ENCODE data around the gene GMCL2. TPM values are rescaled to one million over a fixed set of nuclear protein-coding genes. Genes with fewer than 3 reads are reported as not detected.
A peak's percentile ranks its signal among the peaks of the same experiment; 100 is the strongest.

The GMCL2 gene
- total and polyA plus RNA-seq, 2 donors from 2014 or later = not detected

GRCh38 chr5:178227929-178228328 is 40.8 kb upstream of the GMCL2 start:
- peak in 1 of 5 donors; percentile 2 for DNase-seq
- FAIRE-seq = no peak
- H3K27ac ChIP-seq (ENCODE audit: low read depth in 2 of 2, low read length in 2 of 2) = no peak overlapping the region
- no peak for TF ChIP-seq CTCF (IDR thresholded peaks at IDR 0.05; ENCODE audit: borderline replicate concordance, extremely low read depth, insufficient read depth)
- intact Hi-C loops (cut with DNase I) = no loop called here
- no peak overlapping the region for H3K4me3 ChIP-seq (ENCODE audit: low read length in 3 of 3)
- H3K36me3 ChIP-seq (ENCODE audit: control insufficient read depth in 2 of 3, insufficient read depth in 3 of 3, low read length in 3 of 3) = peaks cover 8 to 28% (median 13%) of the 10 kb centered on the region in 3 donors
- no peak overlapping the region for H3K9ac ChIP-seq (ENCODE audit: low read length in 3 of 3)
- H3K27me3 ChIP-seq (ENCODE audit: control insufficient read depth, insufficient read depth, low read length) = no peaks in the 10 kb centered on the region
- no peaks in the 10 kb centered on the region for H3K9me3 ChIP-seq (ENCODE audit: control insufficient read depth in 2 of 3, insufficient read depth in 1 of 3, low read length in 3 of 3)
- H3K4me1 ChIP-seq (ENCODE audit: control insufficient read depth in 2 of 3, insufficient read depth in 2 of 3, low read depth in 1 of 3, low read length in 3 of 3) = peaks cover 0 to 21% (median 12%) of the 10 kb centered on the region in 3 donors

- H3K4me1 ChIP-seq (ENCODE audit: control insufficient read depth in 2 of 3, insufficient read depth in 2 of 3, low read depth in 1 of 3, low read length in 3 of 3) = peaks cover 0 to 21% (median 12%) of the 10 kb centered on the region in 3 donors
- H3K9me3 ChIP-seq (ENCODE audit: control insufficient read depth in 2 of 3, insufficient read depth in 1 of 3, low read length in 3 of 3) = no peaks in the 10 kb centered on the region
- no peak overlapping the region for H3K9ac ChIP-seq (ENCODE audit: low read length in 3 of 3)
- intact Hi-C loops (cut with DNase I) = no loop called here
- TF ChIP-seq CTCF (IDR thresholded peaks at IDR 0.05; ENCODE audit: borderline replicate concordance, extremely low read depth, insufficient read depth) = no peak
- FAIRE-seq = no peak
- peaks cover 8 to 33% (median 13%) of the 10 kb centered on the region in 3 donors for H3K36me3 ChIP-seq (ENCODE audit: control insufficient read depth in 2 of 3, insufficient read depth in 3 of 3, low read length in 3 of 3)
- no peak overlapping the region for H3K27ac ChIP-seq (ENCODE audit: low read depth in 2 of 2, low read length in 2 of 2)
- H3K27me3 ChIP-seq (ENCODE audit: control insufficient read depth, insufficient read depth, low read length) = no peaks in the 10 kb centered on the region
- DNase-seq = no peak
- no peak overlapping the region for H3K4me3 ChIP-seq (ENCODE audit: low read length in 3 of 3)
These were observed 40.0 kb upstream of the GMCL2 start for GRCh38 chr5:178227138-178227659.

- Histone ChIP-seq H3K4me3 (ENCODE audit: low read length in 3 of 3) (no peak overlapping the region), H3K9me3 (ENCODE audit: control insufficient read depth in 2 of 3, insufficient read depth in 1 of 3, low read length in 3 of 3) (no peaks in the 10 kb centered on the region), H3K27me3 (ENCODE audit: control insufficient read depth, insufficient read depth, low read length) (no peaks in the 10 kb centered on the region), H3K9ac (ENCODE audit: low read length in 3 of 3) (no peak overlapping the region), H3K27ac (ENCODE audit: low read depth in 2 of 2, low read length in 2 of 2) (no peak overlapping the region), H3K36me3 (ENCODE audit: control insufficient read depth in 2 of 3, insufficient read depth in 3 of 3, low read length in 3 of 3) (peaks cover 11 to 34% (median 13%) of the 10 kb centered on the region in 3 donors), H3K4me1 (ENCODE audit: control insufficient read depth in 2 of 3, insufficient read depth in 2 of 3, low read depth in 1 of 3, low read length in 3 of 3) (peaks cover 0 to 9% (median 0%) of the 10 kb centered on the region in 3 donors)
- FAIRE-seq (no peak), DNase-seq (peak in 1 of 5 donors; percentile 50)
- no peak for TF ChIP-seq CTCF (IDR thresholded peaks at IDR 0.05; ENCODE audit: borderline replicate concordance, extremely low read depth, insufficient read depth)
- intact Hi-C loops (cut with DNase I) = no loop called here
These were observed 38.0 kb upstream of the GMCL2 start for GRCh38 chr5:178225174-178225573.

- Histone ChIP-seq H3K27me3 (ENCODE audit: control insufficient read depth, insufficient read depth, low read length) (no peaks in the 10 kb centered on the region), H3K4me3 (ENCODE audit: low read length in 3 of 3) (no peak overlapping the region), H3K9me3 (ENCODE audit: control insufficient read depth in 2 of 3, insufficient read depth in 1 of 3, low read length in 3 of 3) (no peaks in the 10 kb centered on the region), H3K27ac (ENCODE audit: low read depth in 2 of 2, low read length in 2 of 2) (no peak overlapping the region), H3K36me3 (ENCODE audit: control insufficient read depth in 2 of 3, insufficient read depth in 3 of 3, low read length in 3 of 3) (peaks cover 11 to 30% (median 13%) of the 10 kb centered on the region in 3 donors), H3K9ac (ENCODE audit: low read length in 3 of 3) (no peak overlapping the region), H3K4me1 (ENCODE audit: control insufficient read depth in 2 of 3, insufficient read depth in 2 of 3, low read depth in 1 of 3, low read length in 3 of 3) (peaks cover 0 to 5% (median 0%) of the 10 kb centered on the region in 3 donors)
- FAIRE-seq = no peak
- no peak for TF ChIP-seq CTCF (IDR thresholded peaks at IDR 0.05; ENCODE audit: borderline replicate concordance, extremely low read depth, insufficient read depth)
- intact Hi-C loops (cut with DNase I) = no loop called here
- peak in 1 of 5 donors; percentile 67 for DNase-seq
These were observed 37.2 kb upstream of the GMCL2 start for GRCh38 chr5:178224403-178224802.
